Astrocyte (in vitro differentiated cells and primary cell): ENCODE results near the gene RBBP9. TPM values are rescaled to one million over a fixed set of nuclear protein-coding genes. Genes with fewer than 3 reads are reported as not detected.

Experiments
- DNase-seq: peaks from one replicate; pipeline ENCODE4 v3.0.0-alpha.2; 2010; ENCODE audit warnings: low read depth
- FAIRE-seq: peaks from 2 replicates; lab custom pipeline; 2011; peaks lifted over from hg19 to GRCh38; lab: Jason Lieb, UNC
- H2AFZ ChIP-seq: 2 replicates; pipeline ENCODE4 v1.6.0; 2012; ENCODE audit warnings: low read depth, low read length, inconsistent platforms
- H3K27ac ChIP-seq: 2 replicates; pipeline ENCODE4 v1.5.1; 2011; ENCODE audit warnings: low read depth, low read length, inconsistent platforms
- H3K27me3 ChIP-seq: 2 replicates; pipeline ENCODE4 v1.6.0; 2011; ENCODE audit warnings: low read length, inconsistent platforms; ENCODE audit not compliant: insufficient read depth
- H3K36me3 ChIP-seq: 2 replicates; pipeline ENCODE4 v1.5.1; 2011; ENCODE audit warnings: low read length, inconsistent platforms; ENCODE audit not compliant: insufficient read depth
- H3K4me1 ChIP-seq: 2 replicates; pipeline ENCODE4 v1.5.1; 2011; ENCODE audit warnings: low read length, inconsistent platforms; ENCODE audit not compliant: insufficient read depth
- H3K4me2 ChIP-seq: 2 replicates; pipeline ENCODE4 v1.6.0; 2012; ENCODE audit warnings: low read length, inconsistent platforms
- H3K4me3 ChIP-seq: 2 replicates; pipeline ENCODE4 v1.5.1; 2011; ENCODE audit warnings: low read depth, mild to moderate bottlenecking, low read length, inconsistent platforms; ENCODE audit not compliant: insufficient read depth
- H3K79me2 ChIP-seq: 2 replicates; pipeline ENCODE4 v1.6.0; 2012; ENCODE audit warnings: mild to moderate bottlenecking, low read length, inconsistent platforms; ENCODE audit not compliant: insufficient read depth
- H3K9ac ChIP-seq: 2 replicates; pipeline ENCODE4 v1.6.0; 2012; ENCODE audit warnings: mild to moderate bottlenecking, low read length, inconsistent platforms
- H3K9me3 ChIP-seq: 2 replicates; pipeline ENCODE4 v1.5.1; 2012; ENCODE audit warnings: low read depth, mild to moderate bottlenecking, low read length, inconsistent platforms; ENCODE audit not compliant: insufficient read depth
- H4K20me1 ChIP-seq: 2 replicates; pipeline ENCODE4 v1.6.0; 2012; ENCODE audit warnings: low read length, inconsistent platforms; ENCODE audit not compliant: insufficient read depth
- H3K27ac Mint-ChIP-seq: one replicate; pipeline ENCODE4 v1.8.0; 2021; ENCODE audit warnings: mild to moderate bottlenecking, mixed read lengths; ENCODE audit not compliant: unreplicated experiment
- H3K27me3 Mint-ChIP-seq: one replicate; pipeline ENCODE4 v1.8.0; 2021; ENCODE audit warnings: low read depth, mixed read lengths; ENCODE audit not compliant: unreplicated experiment
- H3K36me3 Mint-ChIP-seq: one replicate; pipeline ENCODE4 v1.8.0; 2021; ENCODE audit warnings: low read depth, mixed read lengths; ENCODE audit not compliant: unreplicated experiment
- H3K4me1 Mint-ChIP-seq: one replicate; pipeline ENCODE4 v1.8.0; 2021; ENCODE audit warnings: low read depth, mixed read lengths; ENCODE audit not compliant: unreplicated experiment
- H3K4me3 Mint-ChIP-seq: one replicate; pipeline ENCODE4 v1.8.0; 2021; ENCODE audit warnings: mild to moderate bottlenecking, moderate library complexity, mixed read lengths; ENCODE audit not compliant: unreplicated experiment
- H3K9me3 Mint-ChIP-seq: one replicate; pipeline ENCODE4 v1.8.0; 2021; ENCODE audit warnings: mild to moderate bottlenecking, mixed read lengths; ENCODE audit not compliant: unreplicated experiment
- EZH2 ChIP-seq: IDR thresholded peaks from 2 replicates; pipeline ENCODE4 v1.6.1; 2012; ENCODE audit warnings: mild to moderate bottlenecking, low read length, inconsistent platforms; ENCODE audit not compliant: insufficient read depth
- total RNA-seq: library from RNA; stranded (reverse); gene quantifications from 2 replicates; pipeline ENCODE4 v1.2.1, GENCODE V29; 2021
- TF ChIP-seq, protein P1 (sequence below): IDR thresholded peaks from 2 replicates; pipeline ENCODE4 v1.5.1; 2011; ENCODE audit warnings: low read depth, mild to moderate bottlenecking, inconsistent platforms, low read length, moderate library complexity; ENCODE audit not compliant: insufficient read depth

The RBBP9 gene
- total RNA-seq, 1 donor from 2014 or later, result 14.4 TPM

- Histone ChIP-seq H3K4me3 (no peak overlapping the region), H3K36me3 (peaks cover 26% of the 10 kb centered on the region), H3K4me1 (no peaks in the 10 kb centered on the region), H3K9ac (no peak overlapping the region), H3K4me2 (no peak overlapping the region), H4K20me1 (peaks cover 8% of the 10 kb centered on the region), H3K27me3 (no peaks in the 10 kb centered on the region), H3K79me2 (peaks cover 20% of the 10 kb centered on the region), H3K27ac (no peak overlapping the region), H3K9me3 (no peaks in the 10 kb centered on the region), H2AFZ (no peak overlapping the region)
- peaks cover 2% of the 10 kb centered on the region for H3K4me1 Mint-ChIP-seq
- no peaks in the 10 kb centered on the region for H3K9me3 Mint-ChIP-seq
- H3K27me3 Mint-ChIP-seq, result no peaks in the 10 kb centered on the region
- TF ChIP-seq, protein P1, sequence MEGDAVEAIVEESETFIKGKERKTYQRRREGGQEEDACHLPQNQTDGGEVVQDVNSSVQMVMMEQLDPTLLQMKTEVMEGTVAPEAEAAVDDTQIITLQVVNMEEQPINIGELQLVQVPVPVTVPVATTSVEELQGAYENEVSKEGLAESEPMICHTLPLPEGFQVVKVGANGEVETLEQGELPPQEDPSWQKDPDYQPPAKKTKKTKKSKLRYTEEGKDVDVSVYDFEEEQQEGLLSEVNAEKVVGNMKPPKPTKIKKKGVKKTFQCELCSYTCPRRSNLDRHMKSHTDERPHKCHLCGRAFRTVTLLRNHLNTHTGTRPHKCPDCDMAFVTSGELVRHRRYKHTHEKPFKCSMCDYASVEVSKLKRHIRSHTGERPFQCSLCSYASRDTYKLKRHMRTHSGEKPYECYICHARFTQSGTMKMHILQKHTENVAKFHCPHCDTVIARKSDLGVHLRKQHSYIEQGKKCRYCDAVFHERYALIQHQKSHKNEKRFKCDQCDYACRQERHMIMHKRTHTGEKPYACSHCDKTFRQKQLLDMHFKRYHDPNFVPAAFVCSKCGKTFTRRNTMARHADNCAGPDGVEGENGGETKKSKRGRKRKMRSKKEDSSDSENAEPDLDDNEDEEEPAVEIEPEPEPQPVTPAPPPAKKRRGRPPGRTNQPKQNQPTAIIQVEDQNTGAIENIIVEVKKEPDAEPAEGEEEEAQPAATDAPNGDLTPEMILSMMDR, result no peak
- no peak for TF ChIP-seq EZH2
- DNase-seq (no peak), FAIRE-seq (no peak)
- peaks cover 6% of the 10 kb centered on the region for H3K36me3 Mint-ChIP-seq
- no peak overlapping the region for H3K4me3 Mint-ChIP-seq
- H3K27ac Mint-ChIP-seq, result no peak overlapping the region
Observed at GRCh38 chr20:18515973-18516372, 18.9 kb upstream of the RBBP9 start.

GRCh38 chr20:18514127-18514526 lies 17.1 kb upstream of the RBBP9 start:
- no peaks in the 10 kb centered on the region for H3K9me3 Mint-ChIP-seq
- no peaks in the 10 kb centered on the region for H3K27me3 Mint-ChIP-seq
- TF ChIP-seq, protein P1, result no peak
- TF ChIP-seq EZH2, result no peak
- H3K36me3 ChIP-seq, result peaks cover 38% of the 10 kb centered on the region
- H3K9ac ChIP-seq, result no peak overlapping the region
- H3K4me3 ChIP-seq, result no peak overlapping the region
- H3K4me2 ChIP-seq, result no peak overlapping the region
- no peak for DNase-seq
- H3K27ac Mint-ChIP-seq, result no peak overlapping the region
- H2AFZ ChIP-seq, result no peak overlapping the region
- peaks cover 6% of the 10 kb centered on the region for H3K36me3 Mint-ChIP-seq
- H3K79me2 ChIP-seq, result peaks cover 35% of the 10 kb centered on the region
- no peak overlapping the region for H3K27ac ChIP-seq
- no peaks in the 10 kb centered on the region for H3K9me3 ChIP-seq
- no peak for FAIRE-seq
- H3K4me3 Mint-ChIP-seq, result no peak overlapping the region
- no peaks in the 10 kb centered on the region for H3K4me1 ChIP-seq
- peaks cover 3% of the 10 kb centered on the region for H3K4me1 Mint-ChIP-seq
- H4K20me1 ChIP-seq, result peaks cover 8% of the 10 kb centered on the region
- H3K27me3 ChIP-seq, result no peaks in the 10 kb centered on the region

DNA sequence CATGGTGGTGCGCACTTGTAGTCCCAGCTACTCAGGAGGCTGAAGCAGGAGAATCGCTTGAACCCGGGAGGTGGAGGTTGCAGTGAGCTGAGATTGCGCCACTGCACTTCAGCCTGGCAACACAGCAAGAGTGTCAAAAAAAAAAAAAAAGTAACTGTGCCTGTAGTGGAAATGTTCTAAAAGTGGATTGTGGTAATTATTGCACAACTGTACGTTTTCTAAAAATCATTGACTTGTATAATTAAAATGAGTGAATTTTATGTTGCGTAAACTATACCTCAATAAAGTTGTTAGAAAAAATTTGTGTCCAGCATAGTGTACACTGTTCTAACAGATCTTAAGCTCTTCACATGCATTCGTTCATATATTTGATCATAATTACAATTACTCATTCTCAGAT lies 16.2 kb upstream of the RBBP9 start:
- H3K79me2 ChIP-seq, result peaks cover 38% of the 10 kb centered on the region
- H4K20me1 ChIP-seq, result peaks cover 8% of the 10 kb centered on the region
- Mint-ChIP-seq H3K9me3 (no peaks in the 10 kb centered on the region), H3K4me1 (peaks cover 9% of the 10 kb centered on the region), H3K36me3 (peaks cover 6% of the 10 kb centered on the region), H3K27ac (no peak overlapping the region), H3K27me3 (no peaks in the 10 kb centered on the region), H3K4me3 (no peak overlapping the region)
- DNase-seq, result no peak
- peaks cover 3% of the 10 kb centered on the region for H3K4me1 ChIP-seq
- no peak for FAIRE-seq
- H3K9ac ChIP-seq, result no peak overlapping the region
- H3K4me2 ChIP-seq, result no peak overlapping the region
- H3K9me3 ChIP-seq, result no peaks in the 10 kb centered on the region
- H3K27me3 ChIP-seq, result no peaks in the 10 kb centered on the region
- no peak overlapping the region for H2AFZ ChIP-seq
- peaks cover 38% of the 10 kb centered on the region for H3K36me3 ChIP-seq
- TF ChIP-seq EZH2, result no peak
- TF ChIP-seq, protein P1, result no peak
- H3K4me3 ChIP-seq, result no peak overlapping the region
- H3K27ac ChIP-seq, result no peak overlapping the region
